ENCODE data around the gene TBX4. TPM values are rescaled to one million over a fixed set of nuclear protein-coding genes. Genes with fewer than 3 reads are reported as not detected.

The TBX4 gene
- polyA plus RNA-seq, 3 donors = not detected

GRCh38 chr17:61416211-61416539, 36.0 kb upstream of the TBX4 start:
- WGBS (ENCODE audit: insufficient coverage) = 96% methylated on average over 4 of the region's 6 CpGs
- DNase-seq = no peak
- H3K79me2 ChIP-seq (ENCODE audit: insufficient read depth, low read length) = no peaks in the 10 kb centered on the region
- H3K36me3 Mint-ChIP-seq = peaks cover 0 to 2% of the 10 kb centered on the region in 2 donors
- H3K9ac ChIP-seq (ENCODE audit: insufficient read depth, low read length, poor library complexity, severe bottlenecking) = no peak overlapping the region
- H3K4me3 ChIP-seq (replicated peaks in 1 of 3; ENCODE audit: low read depth in 2 of 3, low read length in 3 of 3) = no peak overlapping the region
- H2AFZ ChIP-seq (ENCODE audit: insufficient read depth, low read depth, low read length, poor library complexity, severe bottlenecking) = no peak overlapping the region
- H3K9me3 Mint-ChIP-seq = peaks cover 0 to 16% (median 3%) of the 10 kb centered on the region in 7 donors
- H3K4me2 ChIP-seq (replicated peaks; ENCODE audit: extremely low read depth, low read length, poor library complexity, severe bottlenecking) = no peak overlapping the region
- H4K20me1 ChIP-seq (ENCODE audit: insufficient read depth, low read length) = no peaks in the 10 kb centered on the region
- H3K4me1 Mint-ChIP-seq = peaks cover 8% of the 10 kb centered on the region
- H3K27me3 ChIP-seq (ENCODE audit: control insufficient read depth in 2 of 2, insufficient read depth in 2 of 2, low read length in 2 of 2) = peaks cover 19 to 63% of the 10 kb centered on the region in 2 donors
- H3K4me3 Mint-ChIP-seq = peak overlapping the region in 1 of 2 donors; percentile 59
- peaks cover 23 to 30% of the 10 kb centered on the region in 2 donors for H3K4me1 ChIP-seq (ENCODE audit: control insufficient read depth in 1 of 2, insufficient read depth in 2 of 2, low read length in 2 of 2)
- intact Hi-C loops (cut with micrococcal nuclease) = loop anchor here (10.0 kb wide), 1 partner anchor 139 kb away; no protein-coding TSS in a partner anchor
- no peak overlapping the region for H3K27ac Mint-ChIP-seq
- peaks cover 0 to 4% of the 10 kb centered on the region in 2 donors for H3K9me3 ChIP-seq (replicated peaks in 1 of 2; ENCODE audit: control insufficient read depth in 1 of 2, insufficient read depth in 1 of 2, low read length in 2 of 2)
- H3K36me3 ChIP-seq (replicated peaks in 1 of 2; ENCODE audit: control insufficient read depth in 1 of 2, insufficient read depth in 2 of 2, low read length in 2 of 2) = no peaks in the 10 kb centered on the region
- TF ChIP-seq CTCF (IDR thresholded peaks at IDR 0.05) = no peak
- H3K27me3 Mint-ChIP-seq (ENCODE audit: low read depth in 3 of 3) = peaks cover 29 to 90% (median 47%) of the 10 kb centered on the region in 3 donors
- H3K27ac ChIP-seq (ENCODE audit: low read depth in 1 of 2, low read length in 2 of 2) = no peak overlapping the region

DNA sequence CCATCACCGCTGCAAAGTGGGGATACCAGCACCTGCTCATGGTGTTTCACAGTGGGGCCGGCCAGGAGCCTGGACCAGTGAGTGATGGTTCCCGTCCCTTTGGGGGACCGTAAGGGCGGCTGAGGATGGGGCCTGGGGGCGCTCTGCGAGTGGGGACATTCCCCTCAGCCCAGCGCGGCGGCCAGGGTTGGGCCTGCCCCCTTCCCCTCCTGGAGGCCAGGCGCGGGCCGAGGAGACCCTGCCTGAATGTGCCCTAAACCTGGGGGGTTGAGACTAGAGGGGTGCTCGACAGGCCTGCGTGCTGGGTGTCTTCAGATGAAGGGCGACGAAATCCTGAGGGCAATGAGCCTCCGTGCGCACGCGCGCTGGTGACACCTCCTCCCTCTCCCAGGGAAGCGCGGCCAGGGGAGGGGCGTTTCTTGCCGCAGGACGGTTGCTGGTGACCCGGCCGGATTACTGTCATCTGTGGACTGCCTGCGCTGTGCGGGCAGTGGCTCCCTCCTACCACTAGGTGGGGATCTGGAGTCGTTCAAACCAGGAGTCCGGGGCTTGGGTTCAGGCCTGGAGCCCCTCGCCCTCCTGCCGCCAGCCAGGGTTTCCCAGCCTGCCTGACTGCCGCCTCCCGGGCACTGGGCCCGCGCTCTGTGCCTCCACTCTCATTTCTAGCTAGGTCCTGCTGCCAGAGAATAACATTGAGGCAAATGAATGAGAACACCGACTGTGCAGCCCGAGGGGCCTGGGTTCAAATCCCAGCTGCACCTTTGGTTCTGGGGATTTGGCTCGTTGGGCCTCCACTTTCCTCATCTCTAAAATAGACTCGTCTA, 35.5 kb upstream of the TBX4 start:
- peak overlapping the region in 1 of 2 donors; percentile 68 for H3K4me3 Mint-ChIP-seq
- no peak overlapping the region for H3K27ac Mint-ChIP-seq
- DNase-seq = peak; percentile 64 to 80 (median 67)
- H3K27me3 Mint-ChIP-seq (ENCODE audit: low read depth in 3 of 3) = peaks cover 25 to 88% (median 46%) of the 10 kb centered on the region in 3 donors
- Histone ChIP-seq H3K9me3 (replicated peaks in 1 of 2; ENCODE audit: control insufficient read depth in 1 of 2, insufficient read depth in 1 of 2, low read length in 2 of 2) (no peaks in the 10 kb centered on the region), H3K4me3 (replicated peaks in 1 of 3; ENCODE audit: low read depth in 2 of 3, low read length in 3 of 3) (no peak overlapping the region), H3K36me3 (replicated peaks in 1 of 2; ENCODE audit: control insufficient read depth in 1 of 2, insufficient read depth in 2 of 2, low read length in 2 of 2) (no peaks in the 10 kb centered on the region), H4K20me1 (ENCODE audit: insufficient read depth, low read length) (no peaks in the 10 kb centered on the region), H3K4me2 (replicated peaks; ENCODE audit: extremely low read depth, low read length, poor library complexity, severe bottlenecking) (peak overlapping the region; percentile 17), H3K9ac (ENCODE audit: insufficient read depth, low read length, poor library complexity, severe bottlenecking) (no peak overlapping the region), H3K27me3 (ENCODE audit: control insufficient read depth in 2 of 2, insufficient read depth in 2 of 2, low read length in 2 of 2) (peaks cover 14 to 60% of the 10 kb centered on the region in 2 donors), H3K27ac (ENCODE audit: low read depth in 1 of 2, low read length in 2 of 2) (no peak overlapping the region), H3K4me1 (ENCODE audit: control insufficient read depth in 1 of 2, insufficient read depth in 2 of 2, low read length in 2 of 2) (peaks cover 17 to 25% of the 10 kb centered on the region in 2 donors), H2AFZ (ENCODE audit: insufficient read depth, low read depth, low read length, poor library complexity, severe bottlenecking) (peak overlapping the region; percentile 15), H3K79me2 (ENCODE audit: insufficient read depth, low read length) (no peaks in the 10 kb centered on the region)
- peaks cover 0 to 2% of the 10 kb centered on the region in 2 donors for H3K36me3 Mint-ChIP-seq
- H3K4me1 Mint-ChIP-seq = peaks cover 5% of the 10 kb centered on the region
- TF ChIP-seq CTCF (IDR thresholded peaks at IDR 0.05) = peak; percentile 94
- H3K9me3 Mint-ChIP-seq = peaks cover 0 to 11% (median 0%) of the 10 kb centered on the region in 7 donors
- 15% methylated on average over 31 of the region's 43 CpGs for WGBS (ENCODE audit: insufficient coverage)
- intact Hi-C loops (cut with micrococcal nuclease) = loop anchor here (10.0 kb wide), 1 partner anchor 138 kb away; no protein-coding TSS in a partner anchor
